ENCODE data around the gene SIGLEC5.

DNA sequence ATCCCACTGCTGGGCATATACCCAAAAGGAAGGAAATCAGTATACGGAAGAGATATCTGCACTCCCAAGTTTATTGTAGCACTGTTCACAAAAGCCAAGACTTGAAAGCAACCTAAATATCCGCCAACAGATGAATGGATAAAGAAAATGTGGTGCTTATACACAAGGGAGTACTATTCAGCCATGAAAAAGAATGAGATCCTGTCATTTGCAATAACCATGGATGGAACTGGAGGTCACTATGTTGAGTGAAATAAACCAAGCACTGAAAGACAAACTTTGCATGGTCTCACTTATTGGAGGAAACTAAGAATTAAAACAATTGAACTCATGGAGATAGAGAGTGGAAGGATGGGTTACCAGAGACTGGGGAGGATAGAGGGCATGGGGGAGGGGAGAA is 23.0 kb upstream of the SIGLEC5 start:
- TF ChIP-seq, protein P1, sequence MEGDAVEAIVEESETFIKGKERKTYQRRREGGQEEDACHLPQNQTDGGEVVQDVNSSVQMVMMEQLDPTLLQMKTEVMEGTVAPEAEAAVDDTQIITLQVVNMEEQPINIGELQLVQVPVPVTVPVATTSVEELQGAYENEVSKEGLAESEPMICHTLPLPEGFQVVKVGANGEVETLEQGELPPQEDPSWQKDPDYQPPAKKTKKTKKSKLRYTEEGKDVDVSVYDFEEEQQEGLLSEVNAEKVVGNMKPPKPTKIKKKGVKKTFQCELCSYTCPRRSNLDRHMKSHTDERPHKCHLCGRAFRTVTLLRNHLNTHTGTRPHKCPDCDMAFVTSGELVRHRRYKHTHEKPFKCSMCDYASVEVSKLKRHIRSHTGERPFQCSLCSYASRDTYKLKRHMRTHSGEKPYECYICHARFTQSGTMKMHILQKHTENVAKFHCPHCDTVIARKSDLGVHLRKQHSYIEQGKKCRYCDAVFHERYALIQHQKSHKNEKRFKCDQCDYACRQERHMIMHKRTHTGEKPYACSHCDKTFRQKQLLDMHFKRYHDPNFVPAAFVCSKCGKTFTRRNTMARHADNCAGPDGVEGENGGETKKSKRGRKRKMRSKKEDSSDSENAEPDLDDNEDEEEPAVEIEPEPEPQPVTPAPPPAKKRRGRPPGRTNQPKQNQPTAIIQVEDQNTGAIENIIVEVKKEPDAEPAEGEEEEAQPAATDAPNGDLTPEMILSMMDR (IDR thresholded peaks at IDR 0.05), result no peak
- TF ChIP-seq POLR2A (IDR thresholded peaks at IDR 0.05) (no peak), POLR2AphosphoS5 (IDR thresholded peaks at IDR 0.05; ENCODE audit: insufficient read depth in 1 of 2, low read depth in 1 of 2) (no peak)
